ENCODE data around the gene EPS15. TPM values are rescaled to one million over a fixed set of nuclear protein-coding genes. Genes with fewer than 3 reads are reported as not detected.

EPS15 gene
- total RNA-seq, 1 experiment from 2014 or later, result 48.7 TPM

- ChIA-PET CTCF (no interaction called here), POLR2A (interaction anchor here (0.9 to 1.2 kb wide), 2 partner anchors 10 to 17 kb away, joined by 3 read pairs; no protein-coding TSS in a partner anchor)
- Mint-ChIP-seq H3K27me3 (ENCODE audit: insufficient read depth, unreplicated experiment) (peaks cover 21% of the 10 kb centered on the region), H3K4me3 (ENCODE audit: unreplicated experiment) (no peak overlapping the region), H3K27ac (ENCODE audit: low read depth, unreplicated experiment) (no peak overlapping the region), H3K36me3 (ENCODE audit: insufficient read depth, unreplicated experiment) (no peaks in the 10 kb centered on the region), H3K4me1 (ENCODE audit: insufficient read depth, unreplicated experiment) (no peaks in the 10 kb centered on the region), H3K9me3 (ENCODE audit: unreplicated experiment) (no peaks in the 10 kb centered on the region)
- intact Hi-C loops (cut with micrococcal nuclease), result no loop called here
- TF ChIP-seq CTCF (IDR thresholded peaks at IDR 0.05; ENCODE audit: unreplicated experiment), result no peak
- no TSS peak for BruUV-seq (replicated peaks)
- DNase-seq (ENCODE audit: unreplicated experiment), result no peak
Observed at GRCh38 chr1:51345300-51345687, 173.8 kb downstream of the EPS15 start.

GRCh38 chr1:51344602-51345299, 174.3 kb downstream of the EPS15 start:
- no peak for TF ChIP-seq CTCF (IDR thresholded peaks at IDR 0.05; ENCODE audit: unreplicated experiment)
- no peak for DNase-seq (ENCODE audit: unreplicated experiment)
- POLR2A ChIA-PET, result interaction anchor here (0.9 to 1.2 kb wide), 2 partner anchors 11 to 17 kb away, joined by 3 read pairs; no protein-coding TSS in a partner anchor
- intact Hi-C loops (cut with micrococcal nuclease), result no loop called here
- Mint-ChIP-seq H3K4me3 (ENCODE audit: unreplicated experiment) (no peak overlapping the region), H3K36me3 (ENCODE audit: insufficient read depth, unreplicated experiment) (no peaks in the 10 kb centered on the region), H3K4me1 (ENCODE audit: insufficient read depth, unreplicated experiment) (no peaks in the 10 kb centered on the region), H3K27me3 (ENCODE audit: insufficient read depth, unreplicated experiment) (peaks cover 21% of the 10 kb centered on the region), H3K9me3 (ENCODE audit: unreplicated experiment) (no peaks in the 10 kb centered on the region), H3K27ac (ENCODE audit: low read depth, unreplicated experiment) (no peak overlapping the region)
- CTCF ChIA-PET, result no interaction called here
- no TSS peak for BruUV-seq (replicated peaks)

- ChIA-PET POLR2A (interaction anchor here (1.2 kb wide), 1 partner anchor 11 kb away, joined by 3 read pairs; no protein-coding TSS in a partner anchor), CTCF (no interaction called here)
- H3K36me3 Mint-ChIP-seq (ENCODE audit: insufficient read depth, unreplicated experiment), result no peaks in the 10 kb centered on the region
- no peaks in the 10 kb centered on the region for H3K9me3 Mint-ChIP-seq (ENCODE audit: unreplicated experiment)
- no peak for DNase-seq (ENCODE audit: unreplicated experiment)
- BruUV-seq (replicated peaks), result no TSS peak
- no peak for TF ChIP-seq CTCF (IDR thresholded peaks at IDR 0.05; ENCODE audit: unreplicated experiment)
- no peaks in the 10 kb centered on the region for H3K4me1 Mint-ChIP-seq (ENCODE audit: insufficient read depth, unreplicated experiment)
- no peak overlapping the region for H3K4me3 Mint-ChIP-seq (ENCODE audit: unreplicated experiment)
- intact Hi-C loops (cut with micrococcal nuclease), result no loop called here
- no peak overlapping the region for H3K27ac Mint-ChIP-seq (ENCODE audit: low read depth, unreplicated experiment)
- peaks cover 21% of the 10 kb centered on the region for H3K27me3 Mint-ChIP-seq (ENCODE audit: insufficient read depth, unreplicated experiment)
Observed at GRCh38 chr1:51344276-51344601, 174.8 kb downstream of the EPS15 start.

- BruUV-seq (replicated peaks), result no TSS peak
- TF ChIP-seq CTCF (IDR thresholded peaks at IDR 0.05; ENCODE audit: unreplicated experiment), result no peak
- H3K9me3 Mint-ChIP-seq (ENCODE audit: unreplicated experiment), result no peaks in the 10 kb centered on the region
- no peak overlapping the region for H3K27ac Mint-ChIP-seq (ENCODE audit: low read depth, unreplicated experiment)
- H3K4me3 Mint-ChIP-seq (ENCODE audit: unreplicated experiment), result no peak overlapping the region
- POLR2A ChIA-PET, result no interaction called here
- H3K4me1 Mint-ChIP-seq (ENCODE audit: insufficient read depth, unreplicated experiment), result no peaks in the 10 kb centered on the region
- no peak for DNase-seq (ENCODE audit: unreplicated experiment)
- peaks cover 21% of the 10 kb centered on the region for H3K27me3 Mint-ChIP-seq (ENCODE audit: insufficient read depth, unreplicated experiment)
- no peaks in the 10 kb centered on the region for H3K36me3 Mint-ChIP-seq (ENCODE audit: insufficient read depth, unreplicated experiment)
- CTCF ChIA-PET, result no interaction called here
- intact Hi-C loops (cut with micrococcal nuclease), result no loop called here
Observed at GRCh38 chr1:51343624-51344023, 175.4 kb downstream of the EPS15 start.

All from MCF 10A (cell line).